IPS-11a (cell line): ENCODE measurements around the gene ASB1.

Experiments
- H3K4me3 ChIP-seq: one replicate; pipeline ENCODE4 v1.5.1; 2013; ENCODE audit warnings: low read depth, low read length, control low read depth

The ASB1 gene

DNA sequence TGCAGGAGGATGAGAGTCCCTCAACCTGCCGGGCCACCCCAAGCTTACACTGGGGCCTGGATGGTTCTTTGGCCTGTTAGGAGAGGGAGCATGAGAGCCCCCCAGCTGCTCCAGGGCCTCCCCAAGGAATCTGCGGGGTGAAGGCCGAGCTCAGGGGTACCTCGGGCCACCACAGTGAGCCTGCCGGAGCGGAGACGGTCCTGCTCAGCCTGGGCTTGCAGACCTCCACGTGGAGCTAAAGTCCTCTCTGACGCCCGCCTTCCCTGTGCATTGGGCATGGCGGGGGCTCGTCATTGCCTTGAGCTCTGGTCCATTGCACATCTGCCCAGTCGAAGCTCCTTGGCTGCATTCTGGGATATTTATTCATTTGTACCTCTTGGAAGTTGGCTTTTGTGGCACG lies 62.7 kb downstream of the ASB1 start:
- no peak overlapping the region for H3K4me3 ChIP-seq

DNA sequence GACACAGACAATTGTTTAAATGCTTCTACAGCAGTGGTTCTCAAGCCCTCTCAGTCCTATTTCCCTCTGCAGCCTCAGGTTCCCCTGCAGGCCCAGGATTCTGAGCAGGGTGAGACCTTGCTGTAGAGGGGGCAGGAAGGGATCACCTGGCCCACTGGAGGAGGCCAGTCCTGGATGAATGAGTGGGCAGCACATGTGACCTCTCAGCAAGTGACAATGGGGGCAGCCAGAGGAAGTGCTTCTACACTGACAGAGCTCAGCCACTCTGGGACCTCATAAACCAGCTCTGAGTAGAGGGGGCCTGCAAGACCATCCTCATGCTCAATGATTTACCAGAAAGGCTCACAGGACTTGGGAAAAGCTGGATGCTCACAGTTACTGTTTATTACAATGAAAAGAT lies 63.2 kb downstream of the ASB1 start:
- H3K4me3 ChIP-seq = no peak overlapping the region

DNA sequence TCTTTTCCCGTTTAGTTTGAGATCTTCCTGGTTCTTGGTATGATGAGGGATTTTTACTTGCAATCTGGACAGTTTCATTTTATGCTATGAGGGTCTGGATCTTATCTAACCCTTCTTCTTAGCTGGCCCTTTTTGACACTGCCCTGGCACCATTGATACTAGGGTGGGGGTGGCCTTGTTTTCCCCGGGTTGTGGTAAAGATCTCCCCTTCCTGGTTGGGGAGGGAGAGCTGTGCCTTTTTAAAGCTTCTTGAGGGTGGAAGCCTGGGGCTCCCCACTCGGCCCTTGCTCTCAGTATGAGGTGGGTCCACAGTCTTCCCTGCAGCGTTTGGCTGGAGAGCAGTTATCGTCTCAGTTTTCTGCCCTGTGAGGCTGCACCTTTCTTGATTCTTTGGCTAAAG lies 66.1 kb downstream of the ASB1 start:
- H3K4me3 ChIP-seq = no peak overlapping the region

DNA sequence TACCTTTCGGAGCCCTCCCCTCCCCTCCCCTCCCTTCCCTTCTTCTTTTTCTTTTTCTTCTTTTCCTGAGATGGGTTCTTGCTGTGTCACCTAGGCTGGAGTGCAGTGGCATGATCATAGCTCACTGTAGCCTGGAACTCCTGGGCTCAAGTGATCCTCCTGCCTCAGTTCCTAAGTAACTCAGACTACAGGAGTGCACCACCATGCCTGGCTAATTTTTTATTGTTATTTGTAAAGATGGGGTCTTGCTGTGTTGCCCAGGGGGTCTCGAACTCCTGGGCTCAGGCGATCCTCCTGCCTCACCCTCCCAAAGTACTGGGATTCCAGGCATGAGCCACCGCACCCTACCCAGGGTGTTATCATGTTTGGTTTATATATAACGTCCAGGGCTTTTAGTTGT lies 66.7 kb downstream of the ASB1 start:
- H3K4me3 ChIP-seq = no peak overlapping the region

DNA sequence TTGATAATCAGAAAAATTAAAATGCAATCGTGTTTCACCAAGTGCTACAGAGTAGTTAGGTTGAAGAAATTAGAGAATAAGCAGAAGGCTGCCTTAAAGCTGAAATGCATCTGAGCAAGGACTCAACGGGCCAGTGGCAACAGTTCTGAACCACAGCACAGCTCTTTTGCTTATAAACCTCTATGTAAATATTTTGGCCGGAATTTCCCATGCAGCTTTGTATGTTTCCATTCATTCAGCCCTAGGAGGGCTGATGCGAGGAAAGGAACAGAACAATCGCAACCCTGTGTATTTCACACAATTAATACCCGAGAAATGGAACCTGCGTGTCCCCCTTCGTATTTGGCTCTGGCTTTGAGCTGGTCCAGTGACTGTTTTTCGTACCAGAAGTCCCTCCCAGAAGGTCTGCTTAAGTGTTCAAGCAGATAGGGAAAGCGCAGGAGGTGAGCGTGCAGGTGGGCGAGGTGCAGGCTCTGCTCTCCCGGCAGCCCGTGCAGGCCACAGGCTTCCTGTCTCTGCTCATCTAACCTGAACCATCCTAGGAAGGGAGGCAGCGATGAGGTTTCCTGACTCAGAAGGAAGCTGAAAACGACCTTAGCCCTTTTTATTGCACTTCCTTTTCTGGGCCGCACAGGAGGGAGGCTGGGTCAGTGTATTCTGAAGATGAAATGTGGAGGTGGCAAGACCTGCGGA lies 67.3 kb downstream of the ASB1 start:
- no peak overlapping the region for H3K4me3 ChIP-seq

- H3K4me3 ChIP-seq = no peak overlapping the region
These were observed 67.8 kb downstream of the ASB1 start for GRCh38 chr2:238494573-238494961.

DNA sequence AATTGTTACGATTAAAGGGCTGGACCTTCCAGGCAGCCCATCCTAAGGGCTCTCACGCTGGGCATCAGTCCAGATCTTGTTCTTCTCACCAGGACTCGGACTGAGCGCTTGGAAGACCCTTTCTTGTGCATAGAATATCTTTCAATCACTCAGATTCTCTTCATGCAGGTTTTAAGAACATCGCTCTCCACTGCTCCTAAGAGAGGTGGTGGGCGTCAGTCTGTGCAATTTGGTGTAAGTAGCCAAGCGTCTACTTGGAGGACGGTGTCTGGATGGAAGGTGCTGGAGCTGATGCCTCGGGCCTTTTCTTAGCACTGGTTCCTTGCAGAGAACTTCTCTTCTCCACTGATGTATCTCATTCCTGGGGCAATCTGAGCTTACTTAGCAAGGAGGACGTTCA lies 68.7 kb downstream of the ASB1 start:
- no peak overlapping the region for H3K4me3 ChIP-seq

GRCh38 chr2:238496756-238497609 lies 70.3 kb downstream of the ASB1 start:
- no peak overlapping the region for H3K4me3 ChIP-seq

DNA sequence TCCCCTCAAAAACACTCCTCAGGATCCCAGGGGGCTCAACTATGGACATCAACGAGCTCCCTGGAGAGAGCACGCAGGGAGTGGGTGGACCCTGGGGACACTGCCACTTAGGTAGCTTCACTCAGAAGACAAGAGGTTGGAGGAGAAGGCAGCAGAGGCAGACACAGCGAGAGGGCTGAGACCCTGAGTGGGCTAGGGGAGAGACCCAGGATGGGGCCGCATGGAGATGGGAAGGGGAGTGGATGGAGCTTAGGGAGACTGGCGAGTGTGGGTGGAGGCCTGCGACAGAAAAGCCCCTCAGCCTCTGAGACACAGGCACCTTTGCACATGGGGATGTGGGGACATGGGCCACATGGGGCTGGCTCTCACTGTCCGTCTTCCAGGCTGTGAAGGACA lies 70.9 kb downstream of the ASB1 start:
- no peak overlapping the region for H3K4me3 ChIP-seq

- no peak overlapping the region for H3K4me3 ChIP-seq
These were observed 71.5 kb downstream of the ASB1 start for GRCh38 chr2:238498188-238498587.

DNA sequence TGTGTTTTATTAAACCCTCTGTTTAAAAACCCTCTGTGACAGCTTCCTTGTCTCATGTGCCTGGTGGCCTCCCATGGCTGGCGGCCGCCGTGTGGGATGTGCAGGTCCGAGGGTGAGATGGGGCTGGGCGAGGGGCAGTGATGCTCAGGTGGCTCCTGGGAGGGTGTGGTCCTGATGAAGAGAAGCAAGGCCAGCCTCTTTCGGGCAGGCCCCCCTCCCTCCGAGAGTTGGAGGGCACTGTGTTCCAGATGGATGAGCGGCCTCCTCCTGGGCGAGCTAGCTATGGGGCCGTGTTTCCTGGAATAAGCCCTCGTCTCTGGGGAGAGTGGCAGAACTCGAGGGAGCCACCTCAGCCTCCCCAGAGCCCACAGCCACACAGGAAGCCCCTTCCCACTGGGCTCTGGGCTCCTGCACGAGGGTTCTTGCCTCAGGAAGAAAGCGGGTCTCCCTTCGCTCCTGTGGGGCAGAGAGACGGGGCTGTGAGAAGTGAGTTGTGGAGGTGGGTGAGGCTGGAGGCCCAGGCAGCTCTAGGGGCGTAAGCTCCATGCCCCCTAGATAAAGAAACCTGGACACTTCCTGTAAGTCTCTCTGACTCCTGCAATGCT lies 72.1 kb downstream of the ASB1 start:
- H3K4me3 ChIP-seq = no peak overlapping the region

GRCh38 chr2:238499731-238500580 lies 73.2 kb downstream of the ASB1 start:
- no peak overlapping the region for H3K4me3 ChIP-seq

GRCh38 chr2:238501311-238501710 lies 74.6 kb downstream of the ASB1 start:
- no peak overlapping the region for H3K4me3 ChIP-seq
